A549 treated with DMSO at 1 μM for 4 hours (cell line): ENCODE results near the gene PRKAA1. TPM values are rescaled to one million over a fixed set of nuclear protein-coding genes. Genes with fewer than 3 reads are reported as not detected.

ENCODE experiments used
- total RNA-seq: library from RNA; stranded (reverse); fragments of 200-300 nt; extraction: Qiagen RNA extraction; gene quantifications from 5 replicates; pipeline ENCODE4 v1.2.3, GENCODE V29; 2022; ENCODE audit warnings: low read depth

Gene PRKAA1
- 33.2 to 64.0 TPM (median 48.0 TPM) in 5 replicates for total RNA-seq

DNA sequence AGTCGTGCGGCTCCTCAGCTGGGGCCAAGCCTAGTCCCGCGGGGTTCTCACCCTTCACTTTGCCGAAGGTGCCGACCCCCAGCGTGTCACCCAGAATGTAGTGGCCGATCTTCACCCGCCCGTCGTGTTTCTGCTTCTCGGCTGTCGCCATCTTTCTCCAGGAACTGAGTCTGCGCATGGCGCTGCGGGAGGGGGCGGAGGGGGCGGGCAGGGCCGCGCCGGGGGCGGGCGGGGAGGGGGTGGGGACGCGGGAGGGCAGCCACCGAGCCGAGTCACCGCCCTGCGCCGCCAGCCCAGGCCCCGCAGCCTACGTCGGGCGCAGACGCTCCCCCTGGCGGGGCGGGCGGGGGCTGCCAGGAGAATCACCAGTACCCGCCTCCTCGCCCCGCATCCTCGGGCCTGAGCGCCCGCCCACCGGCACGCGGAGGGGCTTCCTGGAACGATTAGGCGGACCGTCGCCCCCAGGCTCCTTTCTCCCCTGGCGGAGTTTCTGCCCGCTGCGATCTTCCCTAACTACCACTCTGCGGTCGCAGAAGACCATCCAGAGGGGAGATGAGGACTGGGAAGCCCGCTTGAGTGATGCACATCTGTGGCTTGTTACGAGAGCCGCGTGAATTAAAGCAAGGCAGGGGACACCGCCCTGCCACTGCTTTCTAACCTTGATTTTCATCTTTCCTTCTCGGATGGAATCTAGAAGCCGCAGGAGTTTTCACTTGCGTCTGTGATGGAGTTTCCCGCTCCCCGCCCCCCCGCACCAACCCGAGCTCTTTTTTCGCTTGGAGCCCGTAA is at the start of gene PRKAA1:
Gene PRKAA1, minus strand, starts transcription at position 363 of the 789 bp plus-strand sequence. Its CDS starts 185 bp downstream, at position 178.

DNA sequence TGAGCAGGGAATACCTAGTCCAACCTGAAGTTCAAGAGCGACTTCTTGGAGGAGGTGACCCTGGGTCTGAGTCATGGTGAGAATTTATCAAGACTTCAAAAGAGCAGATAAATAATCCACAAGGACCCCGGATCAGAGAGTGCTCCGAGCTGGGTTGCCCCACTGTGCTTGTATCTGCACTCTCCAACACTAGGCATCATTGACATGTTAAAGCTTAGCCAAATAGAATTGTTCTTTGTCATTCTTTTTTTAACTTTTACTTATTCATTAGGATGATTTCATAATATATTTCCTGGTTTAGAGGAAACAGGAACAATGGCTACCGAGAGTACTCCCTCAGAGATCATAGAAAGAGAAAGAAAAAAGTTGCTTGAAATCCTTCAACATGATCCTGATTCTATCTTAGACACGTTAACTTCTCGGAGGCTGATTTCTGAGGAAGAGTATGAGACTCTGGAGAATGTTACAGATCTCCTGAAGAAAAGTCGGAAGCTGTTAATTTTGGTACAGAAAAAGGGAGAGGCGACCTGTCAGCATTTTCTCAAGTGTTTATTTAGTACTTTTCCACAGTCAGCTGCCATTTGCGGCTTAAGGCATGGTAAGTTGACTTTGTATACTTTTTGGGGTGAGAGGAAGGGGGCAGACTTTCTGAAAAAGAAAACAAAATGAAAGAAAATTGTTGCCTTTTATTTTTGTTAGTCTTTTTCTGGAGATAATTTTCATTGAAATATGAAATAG is 43.1 kb upstream of the PRKAA1 start, which contains the start of gene CARD6:
Gene CARD6, plus strand, starts transcription at position 300 of the 738 bp plus-strand sequence. Its CDS starts 16 bp downstream, at position 316.

DNA sequence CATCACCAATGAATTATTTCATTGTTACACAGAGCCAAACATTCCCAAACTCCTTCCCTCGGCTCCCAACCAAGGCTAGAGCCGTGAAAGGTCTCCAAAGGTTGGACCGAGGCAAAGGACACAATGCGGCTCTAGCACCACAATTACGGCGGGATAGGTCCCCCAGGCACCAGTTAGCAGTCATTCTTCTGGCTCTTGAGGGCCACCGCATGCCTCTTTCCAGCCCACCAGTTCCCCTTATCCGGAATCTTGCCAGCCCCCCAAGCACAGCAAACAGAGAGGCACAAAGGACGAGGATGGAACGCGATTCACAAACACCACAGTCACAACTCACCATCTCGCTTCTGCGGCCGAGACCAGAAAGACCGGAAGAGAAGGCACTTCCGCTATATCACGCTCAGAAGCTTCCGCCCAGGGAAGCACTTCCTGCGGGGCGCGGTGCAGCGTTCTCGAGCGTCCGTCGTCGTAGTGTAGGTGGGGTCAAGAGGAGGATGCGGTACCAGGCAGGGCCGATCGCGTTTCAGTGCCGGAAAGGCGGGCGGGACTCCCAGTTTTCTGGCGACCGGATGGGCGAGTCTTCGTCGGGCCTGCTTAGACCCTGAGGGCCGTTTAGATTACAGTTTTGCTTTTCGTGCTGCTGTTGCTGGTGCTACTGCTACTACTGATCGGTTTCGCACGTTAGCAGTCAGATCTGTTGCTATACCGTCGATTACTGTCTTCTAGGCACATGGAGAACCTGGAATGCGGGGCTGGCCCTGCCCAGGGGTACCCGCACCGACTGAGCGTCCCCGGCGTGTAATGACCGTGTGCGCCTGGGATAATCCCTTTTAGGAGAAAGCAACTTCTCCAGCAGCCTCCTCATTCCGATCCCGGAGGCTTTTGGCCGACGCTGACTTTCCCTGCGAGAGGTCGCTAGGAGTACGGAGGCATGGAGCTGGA is 36.9 kb upstream of the PRKAA1 start, which contains the start of gene RPL37:
Gene RPL37, minus strand, starts transcription at position 374 of the 939 bp plus-strand sequence. Its CDS starts 37 bp downstream, at position 337.

DNA sequence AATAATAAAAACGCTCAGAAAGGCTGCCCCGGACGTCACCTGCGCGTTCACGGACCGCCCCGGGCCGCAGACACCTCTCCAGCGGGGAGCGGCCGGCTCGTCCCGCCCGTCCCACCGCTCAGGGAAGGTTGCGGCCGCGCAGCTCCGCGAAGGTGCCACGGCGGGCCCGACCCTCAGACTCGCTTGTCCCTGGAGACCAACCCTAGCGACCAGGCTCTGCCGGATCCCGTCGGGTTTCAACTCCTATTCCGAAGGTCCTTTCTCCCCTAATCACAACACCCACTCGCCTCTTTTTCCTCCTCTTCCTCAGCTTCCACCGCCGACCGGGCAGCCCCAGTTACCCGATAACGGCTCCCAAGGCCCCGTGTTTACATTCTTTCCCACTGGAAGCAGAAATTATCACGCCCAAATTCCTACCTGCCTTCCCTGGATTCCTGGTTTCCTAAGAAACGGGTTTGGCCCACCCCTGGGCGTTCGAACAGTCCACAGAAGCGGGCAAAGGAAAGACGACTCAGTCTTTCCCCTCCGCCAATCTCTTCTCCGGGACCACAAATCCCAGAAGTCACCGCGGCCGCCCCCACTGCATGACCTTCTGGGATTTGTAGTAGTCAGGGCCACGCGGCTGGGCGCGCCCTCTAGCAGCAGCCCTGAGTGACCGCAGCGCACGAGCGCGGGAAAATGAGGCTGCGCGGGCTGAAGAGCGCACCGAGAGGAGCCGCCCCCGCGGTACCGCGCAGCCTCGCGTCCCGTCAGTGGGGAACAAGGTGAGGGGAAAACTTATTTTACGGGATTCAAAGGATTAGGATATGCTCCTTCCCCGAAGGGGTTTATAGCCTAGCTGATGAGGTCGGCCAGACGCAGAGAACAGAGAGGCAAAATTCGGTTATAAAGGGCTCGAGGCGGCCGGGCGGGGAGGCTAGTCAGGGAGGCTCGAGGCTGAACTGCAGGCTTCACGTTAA is 42.5 kb downstream of the PRKAA1 start, which contains the start of gene TTC33:
Gene TTC33, minus strand, starts transcription at position 555 of the 959 bp plus-strand sequence. CDS start 8,943 bp downstream, outside the sequence.

Other genes with a start within 250 kb of the PRKAA1 start
- gene PTGER4, start 118.5 kb downstream of the PRKAA1 start, total RNA-seq = 0.69 to 0.94 TPM (median 0.80 TPM) in 5 replicates
- 9.3 to 13.3 TPM (median 12.2 TPM) in 5 replicates for gene TTC33, start 42.4 kb downstream of the PRKAA1 start, total RNA-seq
- 2,575 to 3,163 TPM (median 2,618 TPM) in 5 replicates for gene RPL37, start 36.8 kb upstream of the PRKAA1 start, total RNA-seq
- 4.2 to 6.0 TPM (median 4.5 TPM) in 5 replicates for gene CARD6, start 43.0 kb upstream of the PRKAA1 start, total RNA-seq
- gene C7, start 111.1 kb upstream of the PRKAA1 start, total RNA-seq = not detected in 5 replicates